ENCODE data around the gene ESYT1.

Gene ESYT1

GRCh38 chr12:56099787-56100186 lies 28.3 kb upstream of the ESYT1 start:
- TF ChIP-seq POLR2AphosphoS5 (IDR thresholded peaks at IDR 0.05; ENCODE audit: low read depth, low read length) (no peak), TAF1 (IDR thresholded peaks at IDR 0.05; ENCODE audit: borderline replicate concordance, insufficient read depth, low read length) (no peak), FOXP2 (optimal IDR thresholded peaks at IDR 0.05; ENCODE audit: borderline replicate concordance, extremely low read depth, extremely low read length, insufficient read depth) (no peak), SIN3A (IDR thresholded peaks at IDR 0.05; ENCODE audit: borderline replicate concordance, insufficient read depth, low read length) (no peak)
- TF ChIP-seq, protein P1, sequence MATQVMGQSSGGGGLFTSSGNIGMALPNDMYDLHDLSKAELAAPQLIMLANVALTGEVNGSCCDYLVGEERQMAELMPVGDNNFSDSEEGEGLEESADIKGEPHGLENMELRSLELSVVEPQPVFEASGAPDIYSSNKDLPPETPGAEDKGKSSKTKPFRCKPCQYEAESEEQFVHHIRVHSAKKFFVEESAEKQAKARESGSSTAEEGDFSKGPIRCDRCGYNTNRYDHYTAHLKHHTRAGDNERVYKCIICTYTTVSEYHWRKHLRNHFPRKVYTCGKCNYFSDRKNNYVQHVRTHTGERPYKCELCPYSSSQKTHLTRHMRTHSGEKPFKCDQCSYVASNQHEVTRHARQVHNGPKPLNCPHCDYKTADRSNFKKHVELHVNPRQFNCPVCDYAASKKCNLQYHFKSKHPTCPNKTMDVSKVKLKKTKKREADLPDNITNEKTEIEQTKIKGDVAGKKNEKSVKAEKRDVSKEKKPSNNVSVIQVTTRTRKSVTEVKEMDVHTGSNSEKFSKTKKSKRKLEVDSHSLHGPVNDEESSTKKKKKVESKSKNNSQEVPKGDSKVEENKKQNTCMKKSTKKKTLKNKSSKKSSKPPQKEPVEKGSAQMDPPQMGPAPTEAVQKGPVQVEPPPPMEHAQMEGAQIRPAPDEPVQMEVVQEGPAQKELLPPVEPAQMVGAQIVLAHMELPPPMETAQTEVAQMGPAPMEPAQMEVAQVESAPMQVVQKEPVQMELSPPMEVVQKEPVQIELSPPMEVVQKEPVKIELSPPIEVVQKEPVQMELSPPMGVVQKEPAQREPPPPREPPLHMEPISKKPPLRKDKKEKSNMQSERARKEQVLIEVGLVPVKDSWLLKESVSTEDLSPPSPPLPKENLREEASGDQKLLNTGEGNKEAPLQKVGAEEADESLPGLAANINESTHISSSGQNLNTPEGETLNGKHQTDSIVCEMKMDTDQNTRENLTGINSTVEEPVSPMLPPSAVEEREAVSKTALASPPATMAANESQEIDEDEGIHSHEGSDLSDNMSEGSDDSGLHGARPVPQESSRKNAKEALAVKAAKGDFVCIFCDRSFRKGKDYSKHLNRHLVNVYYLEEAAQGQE (IDR thresholded peaks at IDR 0.05; ENCODE audit: insufficient read depth in 1 of 2, low read depth in 2 of 2, low read length in 2 of 2): no peak

- TF ChIP-seq POLR2AphosphoS5 (IDR thresholded peaks at IDR 0.05; ENCODE audit: low read depth, low read length): no peak
- no peak for TF ChIP-seq FOXP2 (optimal IDR thresholded peaks at IDR 0.05; ENCODE audit: borderline replicate concordance, extremely low read depth, extremely low read length, insufficient read depth)
- no peak for TF ChIP-seq SIN3A (IDR thresholded peaks at IDR 0.05; ENCODE audit: borderline replicate concordance, insufficient read depth, low read length)
- TF ChIP-seq TAF1 (IDR thresholded peaks at IDR 0.05; ENCODE audit: borderline replicate concordance, insufficient read depth, low read length): no peak
- TF ChIP-seq, protein P1 (IDR thresholded peaks at IDR 0.05; ENCODE audit: insufficient read depth in 1 of 2, low read depth in 2 of 2, low read length in 2 of 2): no peak
Measured at GRCh38 chr12:56101045-56101444, 27.0 kb upstream of the ESYT1 start.

- TF ChIP-seq SIN3A (IDR thresholded peaks at IDR 0.05; ENCODE audit: borderline replicate concordance, insufficient read depth, low read length) (no peak), POLR2AphosphoS5 (IDR thresholded peaks at IDR 0.05; ENCODE audit: low read depth, low read length) (no peak), FOXP2 (optimal IDR thresholded peaks at IDR 0.05; ENCODE audit: borderline replicate concordance, extremely low read depth, extremely low read length, insufficient read depth) (no peak), TAF1 (IDR thresholded peaks at IDR 0.05; ENCODE audit: borderline replicate concordance, insufficient read depth, low read length) (no peak)
- TF ChIP-seq, protein P1 (IDR thresholded peaks at IDR 0.05; ENCODE audit: insufficient read depth in 1 of 2, low read depth in 2 of 2, low read length in 2 of 2): no peak
Measured at GRCh38 chr12:56102683-56103065, 25.4 kb upstream of the ESYT1 start.

GRCh38 chr12:56103066-56103711 lies 24.9 kb upstream of the ESYT1 start:
- TF ChIP-seq SIN3A (IDR thresholded peaks at IDR 0.05; ENCODE audit: borderline replicate concordance, insufficient read depth, low read length) (no peak), POLR2AphosphoS5 (IDR thresholded peaks at IDR 0.05; ENCODE audit: low read depth, low read length) (no peak), FOXP2 (optimal IDR thresholded peaks at IDR 0.05; ENCODE audit: borderline replicate concordance, extremely low read depth, extremely low read length, insufficient read depth) (no peak), TAF1 (IDR thresholded peaks at IDR 0.05; ENCODE audit: borderline replicate concordance, insufficient read depth, low read length) (no peak)
- TF ChIP-seq, protein P1 (IDR thresholded peaks at IDR 0.05; ENCODE audit: insufficient read depth in 1 of 2, low read depth in 2 of 2, low read length in 2 of 2): no peak

DNA sequence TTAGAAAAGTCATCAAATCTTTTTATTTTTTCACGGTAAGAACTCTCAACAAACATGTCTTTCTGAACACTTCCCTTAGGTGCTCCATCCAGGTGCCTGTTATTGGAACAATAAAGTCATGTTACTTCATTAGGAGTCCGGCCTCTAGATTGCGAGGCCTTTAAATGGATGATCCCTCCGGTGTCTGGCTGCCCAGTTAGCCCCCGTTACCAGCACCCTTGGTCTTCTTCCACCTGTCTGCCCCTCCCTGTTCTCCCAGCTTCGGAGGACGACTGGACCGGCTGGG lies 24.3 kb upstream of the ESYT1 start:
- TF ChIP-seq SIN3A (IDR thresholded peaks at IDR 0.05; ENCODE audit: borderline replicate concordance, insufficient read depth, low read length): no peak
- TF ChIP-seq, protein P1 (IDR thresholded peaks at IDR 0.05; ENCODE audit: insufficient read depth in 1 of 2, low read depth in 2 of 2, low read length in 2 of 2): no peak

Measured in PFSK-1 (cell line).